ENCODE measurements around the gene PCYT2. TPM values are rescaled to one million over a fixed set of nuclear protein-coding genes. Genes with fewer than 3 reads are reported as not detected.

PCYT2 gene
- total RNA-seq, 1 experiment from 2014 or later, result 151 TPM

DNA sequence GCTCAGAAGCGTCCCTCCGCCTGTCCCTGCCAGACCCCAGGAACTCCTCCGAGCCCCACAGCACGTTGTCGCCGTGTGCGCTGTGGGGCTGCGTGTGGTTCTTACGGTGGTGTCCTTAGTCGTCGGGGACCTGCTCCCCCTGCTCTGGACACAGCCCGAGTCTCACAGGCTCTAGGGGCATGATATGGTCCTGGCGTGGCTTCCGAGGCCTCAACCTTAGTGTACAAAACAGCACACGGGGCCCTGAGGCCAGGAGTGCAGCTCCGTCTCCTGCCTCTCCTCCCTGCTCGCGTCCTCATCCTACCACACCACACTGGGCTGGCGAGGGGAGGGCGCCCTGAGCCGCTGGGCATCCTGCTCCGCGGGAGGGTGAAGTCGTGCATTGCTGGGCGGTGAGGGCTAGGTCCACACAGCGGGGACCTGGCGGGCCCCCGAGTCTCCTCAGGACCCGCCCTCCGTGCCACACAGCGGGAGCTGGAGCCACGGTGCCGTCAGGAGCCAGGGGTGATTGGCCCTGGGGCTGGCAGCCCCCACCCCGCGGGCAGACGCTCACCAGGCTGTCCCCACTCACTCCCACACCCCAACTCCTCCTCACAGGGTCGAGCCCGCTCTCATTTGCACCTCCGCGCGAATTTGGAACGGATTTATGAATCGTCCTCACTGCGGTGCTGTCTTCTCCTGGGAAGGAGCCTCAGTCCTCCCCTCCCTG is 17.5 kb upstream of the PCYT2 start:
- POLR2A ChIA-PET, result interaction anchor here (0.5 to 0.8 kb wide), 2 partner anchors 15 to 454 kb away, joined by 4 to 10 read pairs; no protein-coding TSS in a partner anchor
- H3K27ac Mint-ChIP-seq (ENCODE audit: unreplicated experiment), result no peak overlapping the region

DNA sequence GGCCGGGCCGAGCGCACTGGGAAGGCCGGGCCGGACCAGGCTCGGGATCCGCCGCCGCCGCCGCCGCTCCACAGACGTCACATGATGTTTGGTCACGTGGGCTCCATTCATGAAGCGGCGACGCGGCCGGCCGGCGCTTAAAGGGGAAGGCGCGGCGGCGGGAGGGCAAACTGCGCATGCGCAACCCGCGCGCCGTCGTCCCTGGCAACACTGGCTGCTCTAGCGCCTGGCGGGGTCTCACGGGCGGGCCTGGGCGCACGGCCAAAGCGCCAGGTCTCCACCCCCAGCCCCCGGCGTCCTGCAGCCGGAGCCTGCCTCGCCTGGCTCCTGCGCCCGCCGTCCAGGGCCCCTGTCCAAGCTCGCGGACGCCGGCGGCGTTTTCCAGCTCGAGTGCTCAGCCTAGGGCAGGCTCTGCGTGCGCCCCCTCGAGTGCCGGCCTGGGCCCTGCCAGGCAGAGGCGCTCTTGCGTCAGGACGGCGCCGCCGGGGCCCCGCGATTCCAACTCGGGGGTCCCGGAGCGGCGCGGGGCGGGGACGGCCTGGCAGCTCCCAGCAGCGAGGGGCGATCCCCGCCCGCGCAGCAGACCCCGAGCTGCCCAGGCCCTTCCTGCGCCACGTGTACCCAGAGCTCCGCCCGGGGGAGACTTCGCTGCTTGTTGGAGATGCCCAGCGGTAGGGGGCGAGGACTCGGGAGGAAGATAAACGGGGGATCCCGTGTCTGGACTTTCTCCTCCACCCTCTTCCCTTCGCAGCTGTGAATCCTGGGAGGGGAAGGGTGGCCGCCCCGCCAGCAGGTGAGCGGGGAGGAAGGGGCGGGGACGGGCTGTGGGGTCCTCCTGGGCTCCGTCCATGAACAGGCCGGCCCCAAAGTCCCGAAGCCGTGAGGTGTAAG is 16.7 kb upstream of the PCYT2 start, which contains the start of gene MAFG:
MAFG (minus strand) TSS at position 83 of the 891 bp plus-strand sequence. CDS start 4,550 bp downstream, outside the sequence.
- CTCF ChIA-PET, result interaction anchor here (0.5 to 2.1 kb wide), 19 partner anchors 9 to 197 kb away, joined by 3 to 11 read pairs (median 3); partner anchors contain the start of genes ANAPC11, DCXR, NOTUM and PYCR1
- peaks cover 14% of the 10 kb centered on the region for H3K4me1 ChIP-seq
- peaks cover 24% of the 10 kb centered on the region for H3K4me1 Mint-ChIP-seq (ENCODE audit: low read depth, unreplicated experiment)

More for the DNA sequence above, 17.5 kb upstream of the PCYT2 start:
- Histone ChIP-seq H3K9me3 (no peaks in the 10 kb centered on the region), H3K4me3 (ENCODE audit: low read depth, low read length) (peak overlapping the region; percentile 89), H3K27me3 (replicated peaks; ENCODE audit: control insufficient read depth, insufficient read depth, low read length) (no peaks in the 10 kb centered on the region), H3K36me3 (ENCODE audit: control insufficient read depth, insufficient read depth, low read length) (no peaks in the 10 kb centered on the region), H3K4me1 (peaks cover 11% of the 10 kb centered on the region)
- peaks cover 31% of the 10 kb centered on the region for H3K36me3 Mint-ChIP-seq (ENCODE audit: insufficient read depth, unreplicated experiment)
- intact Hi-C loops (cut with micrococcal nuclease; ENCODE audit: unreplicated experiment), result loop anchor here (5.0 kb wide), 2 partner anchors 94 to 594 kb away; partner anchors contain the start of genes CENPX and LRRC45
- BruUV-seq (replicated peaks), result TSS peak; percentile 14
- DNase-seq, result no peak
- H3K9me3 Mint-ChIP-seq (ENCODE audit: unreplicated experiment), result no peaks in the 10 kb centered on the region
- H3K4me3 Mint-ChIP-seq (ENCODE audit: unreplicated experiment), result peak overlapping the region; percentile 72
- peaks cover 17% of the 10 kb centered on the region for H3K4me1 Mint-ChIP-seq (ENCODE audit: low read depth, unreplicated experiment)
- CTCF ChIA-PET, result interaction anchor here (0.6 to 2.1 kb wide), 8 partner anchors 16 to 158 kb away, joined by 3 to 10 read pairs (median 3); partner anchors contain the start of genes ANAPC11, DCXR and RAC3
- TF ChIP-seq, protein P1, sequence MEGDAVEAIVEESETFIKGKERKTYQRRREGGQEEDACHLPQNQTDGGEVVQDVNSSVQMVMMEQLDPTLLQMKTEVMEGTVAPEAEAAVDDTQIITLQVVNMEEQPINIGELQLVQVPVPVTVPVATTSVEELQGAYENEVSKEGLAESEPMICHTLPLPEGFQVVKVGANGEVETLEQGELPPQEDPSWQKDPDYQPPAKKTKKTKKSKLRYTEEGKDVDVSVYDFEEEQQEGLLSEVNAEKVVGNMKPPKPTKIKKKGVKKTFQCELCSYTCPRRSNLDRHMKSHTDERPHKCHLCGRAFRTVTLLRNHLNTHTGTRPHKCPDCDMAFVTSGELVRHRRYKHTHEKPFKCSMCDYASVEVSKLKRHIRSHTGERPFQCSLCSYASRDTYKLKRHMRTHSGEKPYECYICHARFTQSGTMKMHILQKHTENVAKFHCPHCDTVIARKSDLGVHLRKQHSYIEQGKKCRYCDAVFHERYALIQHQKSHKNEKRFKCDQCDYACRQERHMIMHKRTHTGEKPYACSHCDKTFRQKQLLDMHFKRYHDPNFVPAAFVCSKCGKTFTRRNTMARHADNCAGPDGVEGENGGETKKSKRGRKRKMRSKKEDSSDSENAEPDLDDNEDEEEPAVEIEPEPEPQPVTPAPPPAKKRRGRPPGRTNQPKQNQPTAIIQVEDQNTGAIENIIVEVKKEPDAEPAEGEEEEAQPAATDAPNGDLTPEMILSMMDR (IDR thresholded peaks at IDR 0.05; ENCODE audit: insufficient read depth in 1 of 2, low read depth in 1 of 2, low read length in 1 of 2, severe bottlenecking in 1 of 2, unreplicated experiment in 1 of 2), result no peak
- H3K27me3 Mint-ChIP-seq (ENCODE audit: insufficient read depth, unreplicated experiment), result no peaks in the 10 kb centered on the region

More for the DNA sequence above, 16.7 kb upstream of the PCYT2 start, which contains the start of gene MAFG:
- BruUV-seq (replicated peaks), result no TSS peak
- Histone ChIP-seq H3K9me3 (no peaks in the 10 kb centered on the region), H3K4me3 (ENCODE audit: low read depth, low read length) (peak within 1 kb of the TSS; percentile 89), H3K36me3 (ENCODE audit: control insufficient read depth, insufficient read depth, low read length) (no peaks in the 10 kb centered on the region), H3K27me3 (replicated peaks; ENCODE audit: control insufficient read depth, insufficient read depth, low read length) (no peaks in the 10 kb centered on the region)
- Mint-ChIP-seq H3K9me3 (ENCODE audit: unreplicated experiment) (no peaks in the 10 kb centered on the region), H3K27ac (ENCODE audit: unreplicated experiment) (peak within 1 kb of the TSS; percentile 85), H3K36me3 (ENCODE audit: insufficient read depth, unreplicated experiment) (peaks cover 28% of the 10 kb centered on the region), H3K4me3 (ENCODE audit: unreplicated experiment) (peak within 1 kb of the TSS; percentile 77), H3K27me3 (ENCODE audit: insufficient read depth, unreplicated experiment) (no peaks in the 10 kb centered on the region)
- TF ChIP-seq, protein P1 (IDR thresholded peaks at IDR 0.05; ENCODE audit: insufficient read depth in 1 of 2, low read depth in 1 of 2, low read length in 1 of 2, severe bottlenecking in 1 of 2, unreplicated experiment in 1 of 2), result peak; percentile 22 to 26
- POLR2A ChIA-PET, result interaction anchor here (0.5 to 1.7 kb wide), 8 partner anchors 10 to 454 kb away, joined by 3 to 11 read pairs (median 4); partner anchors contain the start of genes CENPX, LRRC45 and SIRT7
- DNase-seq, result peak; percentile 90 to 94
- intact Hi-C loops (cut with micrococcal nuclease; ENCODE audit: unreplicated experiment), result loop anchor here (2.0 to 5.0 kb wide), 3 partner anchors 17 to 594 kb away; partner anchors contain the start of genes CENPX, LRRC45 and PCYT2

Data from Caco-2 (cell line).